HepG2 (cell line): ENCODE results near the gene GSTM2. TPM values are rescaled to one million over a fixed set of nuclear protein-coding genes. Genes with fewer than 3 reads are reported as not detected.
A peak's percentile ranks its signal among the peaks of the same experiment; 100 is the strongest.

ENCODE experiments used
- AGO1 ChIP-seq: fragments of 200-400 bp; formaldehyde crosslinking; IDR thresholded peaks from 2 replicates; pipeline ENCODE4 v1.6.1; 2017; ENCODE audit warnings: mild to moderate bottlenecking, low read depth, low read length, moderate library complexity; ENCODE audit not compliant: poor library complexity, severe bottlenecking
- AGO2 ChIP-seq: fragments of 200-400 bp; formaldehyde crosslinking; optimal IDR thresholded peaks from 2 replicates; pipeline ENCODE3; 2017; ENCODE audit warnings: mild to moderate bottlenecking, low read depth, low read length, moderate library complexity
- BRCA1 ChIP-seq: sonication (generic); formaldehyde crosslinking; IDR thresholded peaks from 2 replicates; pipeline ENCODE4 v1.4.0; 2020; ENCODE audit warnings: missing genetic modification reagents
- CREB1 ChIP-seq, 2 experiments: fragments of 450-650 bp in 1 of 2; IDR thresholded peaks; 2 replicates each; pipeline ENCODE4 v1.6.1; 2016 to 2017; ENCODE audit warnings: control low read depth in 1 of 2, mild to moderate bottlenecking in 1 of 2, missing compliant biosample characterization in 1 of 2, missing genetic modification characterization in 1 of 2
- ELF4 ChIP-seq: sonication (generic); formaldehyde crosslinking; IDR thresholded peaks from 2 replicates; pipeline ENCODE4 v1.5.0; 2020; ENCODE audit warnings: missing genetic modification reagents, mild to moderate bottlenecking, moderate library complexity, borderline replicate concordance
- FOSL2 ChIP-seq: sonication (generic); formaldehyde crosslinking; IDR thresholded peaks from 2 replicates; pipeline ENCODE4 v1.4.0; 2020; ENCODE audit warnings: missing genetic modification reagents
- GATAD1 ChIP-seq: IDR thresholded peaks from 2 replicates; pipeline ENCODE4 v1.6.1; 2016; ENCODE audit warnings: missing genetic modification reagents, missing compliant biosample characterization
- IRF2 ChIP-seq: IDR thresholded peaks from 2 replicates; pipeline ENCODE4 v1.6.1; 2018; ENCODE audit warnings: missing genetic modification reagents, missing compliant biosample characterization
- KAT8 ChIP-seq: IDR thresholded peaks from 2 replicates; pipeline ENCODE4 v1.6.1; 2016; ENCODE audit warnings: missing genetic modification reagents, missing compliant biosample characterization
- PHF21A ChIP-seq: sonication (generic); formaldehyde crosslinking; IDR thresholded peaks from 2 replicates; pipeline ENCODE4 v1.5.0; 2020; ENCODE audit warnings: mild to moderate bottlenecking, missing genetic modification reagents
- RBM22 ChIP-seq: fragments of 200-400 bp; formaldehyde crosslinking; optimal IDR thresholded peaks from 2 replicates; pipeline ENCODE3; 2017; ENCODE audit warnings: mild to moderate bottlenecking, low read length, moderate library complexity
- RFX1 ChIP-seq: fragments of 450-650 bp; IDR thresholded peaks from 2 replicates; pipeline ENCODE4 v1.6.1; 2017
- SPEN ChIP-seq: sonication (generic); formaldehyde crosslinking; IDR thresholded peaks from 2 replicates; pipeline ENCODE4 v1.5.1; 2020; ENCODE audit warnings: low read depth, mild to moderate bottlenecking, missing genetic modification reagents
- THAP11 ChIP-seq: IDR thresholded peaks from 2 replicates; pipeline ENCODE4 v1.6.1; 2016; ENCODE audit warnings: missing biosample characterization, missing genetic modification reagents
- ZBTB21 ChIP-seq: sonication (generic); formaldehyde crosslinking; IDR thresholded peaks from 2 replicates; pipeline ENCODE4 v1.4.0; 2020; ENCODE audit warnings: missing genetic modification reagents
- ZFP82 ChIP-seq: sonication (generic); formaldehyde crosslinking; IDR thresholded peaks from 2 replicates; pipeline ENCODE4 v1.5.1; 2020; ENCODE audit warnings: mild to moderate bottlenecking, missing genetic modification reagents, borderline replicate concordance
- ZNF256 ChIP-seq: sonication (generic); formaldehyde crosslinking; conservative IDR thresholded peaks from 2 replicates; pipeline ENCODE4 v1.4.0; 2020; ENCODE audit warnings: missing genetic modification reagents
- ZNF343 ChIP-seq: sonication (generic); formaldehyde crosslinking; IDR thresholded peaks from 2 replicates; pipeline ENCODE4 v1.4.0; 2020; ENCODE audit warnings: mild to moderate bottlenecking, missing genetic modification reagents
- ZNF7 ChIP-seq: IDR thresholded peaks from 2 replicates; pipeline ENCODE4 v1.6.1; 2016; ENCODE audit warnings: missing biosample characterization, missing genetic modification reagents
- polyA plus RNA-seq, 8 experiments: library from polyadenylated mRNA; depleted of rRNA in 3 of 8; stranded (reverse) in 7 of 8; unstranded in 1 of 8; fragments of >200 nt; fragmentation: Illumina TruSeq in 4 of 8; extraction: Trizol in 4 of 8; gene quantifications; 2 replicates each; pipeline versions ENCODE4 v1.2.1 to v1.2.3, GENCODE V29; 2011 to 2016; ENCODE audit warnings: low read depth in 4 of 8, missing spikeins in 1 of 8, mixed read lengths in 1 of 8; ENCODE audit not compliant: insufficient read depth in 1 of 8
- total RNA-seq, 5 experiments: library from RNA; depleted of rRNA; stranded (reverse); fragments of >200 nt; fragmentation: Illumina TruSeq; extraction: Trizol; gene quantifications; 2 replicates each; pipeline ENCODE4 v1.2.3, GENCODE V29; 2016; ENCODE audit warnings: low read depth in 1 of 5
- TF ChIP-seq, protein P1 (sequence below): sonication (generic); formaldehyde crosslinking; IDR thresholded peaks from 2 replicates; pipeline ENCODE4 v1.4.0; 2020; ENCODE audit warnings: missing genetic modification reagents
- TF ChIP-seq, protein P2 (sequence below): sonication (generic); formaldehyde crosslinking; IDR thresholded peaks from 2 replicates; pipeline ENCODE4 v1.4.0; 2020; ENCODE audit warnings: missing genetic modification reagents, low read depth, mild to moderate bottlenecking, borderline replicate concordance
- TF ChIP-seq, protein P3 (sequence below): sonication (generic); formaldehyde crosslinking; IDR thresholded peaks from 2 replicates; pipeline ENCODE4 v1.4.0; 2020; ENCODE audit warnings: missing genetic modification reagents, borderline replicate concordance
- TF ChIP-seq, protein P4 (sequence below): sonication (generic); formaldehyde crosslinking; IDR thresholded peaks from 2 replicates; pipeline ENCODE4 v1.8.0; 2022; ENCODE audit warnings: missing genetic modification reagents, mild to moderate bottlenecking, inconsistent platforms, borderline replicate concordance
- TF ChIP-seq, protein P5 (sequence below): IDR thresholded peaks from 2 replicates; pipeline ENCODE4 v1.6.1; 2016; ENCODE audit warnings: low read depth

The GSTM2 gene
- total and polyA plus RNA-seq, 2 of the 13 experiments (the other 11 are each of a cell fraction or from before 2014, with no cell fraction given), result 7.0 to 15.0 TPM

DNA sequence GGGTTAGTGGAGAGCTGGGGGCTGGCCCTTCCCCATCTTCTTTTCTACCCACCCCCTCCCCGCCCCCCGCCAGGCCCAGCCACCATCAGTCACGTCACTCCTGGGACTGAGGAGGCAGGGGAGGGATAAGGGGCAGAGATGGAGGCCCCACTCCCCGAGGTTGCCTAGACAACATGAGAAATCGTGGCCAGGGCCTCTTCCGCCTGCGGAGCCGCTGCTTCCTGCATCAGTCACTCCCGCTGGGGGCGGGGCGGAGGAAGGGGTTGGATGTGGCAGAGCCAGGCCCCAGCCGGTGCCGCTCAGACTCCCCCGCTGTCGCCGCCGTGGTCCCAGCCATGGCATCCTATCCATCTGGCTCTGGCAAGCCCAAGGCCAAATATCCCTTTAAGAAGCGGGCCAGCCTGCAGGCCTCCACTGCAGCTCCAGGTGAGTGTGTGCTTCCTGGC, 47.0 kb upstream of the GSTM2 start (continued):
- TF ChIP-seq KAT8 (CRISPR knock-in tag) (0 out of 2 replicates have a peak, but pooled peaks have one; percentile 28), PHF21A (CRISPR knock-in tag) (no peak), RFX1 (peak; percentile 76), AGO2 (no peak), BRCA1 (CRISPR knock-in tag) (no peak), ZNF7 (no peak), AGO1 (no peak), CREB1 (IDR thresholded peaks at IDR 0.05) (0 out of 2 replicates have a peak, but pooled peaks have one; percentile 16), CREB1 (CRISPR knock-in tag; IDR thresholded peaks at IDR 0.05) (no peak), ELF4 (CRISPR knock-in tag) (no peak), ZNF256 (CRISPR knock-in tag) (no peak), IRF2 (CRISPR knock-in tag) (no peak), ZFP82 (CRISPR knock-in tag) (peak; percentile 57; the same call in 1 of the 2 replicates), ZNF343 (CRISPR knock-in tag) (no peak), THAP11 (peak; percentile 67; the same call in 1 of the 2 replicates), GATAD1 (CRISPR knock-in tag) (peak; percentile 46; the same call in 1 of the 2 replicates), FOSL2 (CRISPR knock-in tag) (peak; percentile 20; the same call in 1 of the 2 replicates), RBM22 (peak; percentile 75), SPEN (CRISPR knock-in tag) (peak; percentile 74; the same call in 1 of the 2 replicates), ZBTB21 (CRISPR knock-in tag) (no peak)
- TF ChIP-seq, protein P1, sequence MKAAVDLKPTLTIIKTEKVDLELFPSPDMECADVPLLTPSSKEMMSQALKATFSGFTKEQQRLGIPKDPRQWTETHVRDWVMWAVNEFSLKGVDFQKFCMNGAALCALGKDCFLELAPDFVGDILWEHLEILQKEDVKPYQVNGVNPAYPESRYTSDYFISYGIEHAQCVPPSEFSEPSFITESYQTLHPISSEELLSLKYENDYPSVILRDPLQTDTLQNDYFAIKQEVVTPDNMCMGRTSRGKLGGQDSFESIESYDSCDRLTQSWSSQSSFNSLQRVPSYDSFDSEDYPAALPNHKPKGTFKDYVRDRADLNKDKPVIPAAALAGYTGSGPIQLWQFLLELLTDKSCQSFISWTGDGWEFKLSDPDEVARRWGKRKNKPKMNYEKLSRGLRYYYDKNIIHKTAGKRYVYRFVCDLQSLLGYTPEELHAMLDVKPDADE, result no peak
- TF ChIP-seq, protein P2, sequence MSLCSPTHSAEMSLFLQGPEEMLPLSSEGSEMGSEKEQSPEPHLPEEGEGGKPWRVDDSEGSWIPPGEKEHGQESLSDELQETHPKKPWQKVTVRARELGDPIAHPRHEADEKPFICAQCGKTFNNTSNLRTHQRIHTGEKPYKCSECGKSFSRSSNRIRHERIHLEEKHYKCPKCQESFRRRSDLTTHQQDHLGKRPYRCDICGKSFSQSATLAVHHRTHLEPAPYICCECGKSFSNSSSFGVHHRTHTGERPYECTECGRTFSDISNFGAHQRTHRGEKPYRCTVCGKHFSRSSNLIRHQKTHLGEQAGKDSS (CRISPR knock-in tag), result 0 out of 2 replicates have a peak, but pooled peaks have one; percentile 47
- TF ChIP-seq, protein P3, sequence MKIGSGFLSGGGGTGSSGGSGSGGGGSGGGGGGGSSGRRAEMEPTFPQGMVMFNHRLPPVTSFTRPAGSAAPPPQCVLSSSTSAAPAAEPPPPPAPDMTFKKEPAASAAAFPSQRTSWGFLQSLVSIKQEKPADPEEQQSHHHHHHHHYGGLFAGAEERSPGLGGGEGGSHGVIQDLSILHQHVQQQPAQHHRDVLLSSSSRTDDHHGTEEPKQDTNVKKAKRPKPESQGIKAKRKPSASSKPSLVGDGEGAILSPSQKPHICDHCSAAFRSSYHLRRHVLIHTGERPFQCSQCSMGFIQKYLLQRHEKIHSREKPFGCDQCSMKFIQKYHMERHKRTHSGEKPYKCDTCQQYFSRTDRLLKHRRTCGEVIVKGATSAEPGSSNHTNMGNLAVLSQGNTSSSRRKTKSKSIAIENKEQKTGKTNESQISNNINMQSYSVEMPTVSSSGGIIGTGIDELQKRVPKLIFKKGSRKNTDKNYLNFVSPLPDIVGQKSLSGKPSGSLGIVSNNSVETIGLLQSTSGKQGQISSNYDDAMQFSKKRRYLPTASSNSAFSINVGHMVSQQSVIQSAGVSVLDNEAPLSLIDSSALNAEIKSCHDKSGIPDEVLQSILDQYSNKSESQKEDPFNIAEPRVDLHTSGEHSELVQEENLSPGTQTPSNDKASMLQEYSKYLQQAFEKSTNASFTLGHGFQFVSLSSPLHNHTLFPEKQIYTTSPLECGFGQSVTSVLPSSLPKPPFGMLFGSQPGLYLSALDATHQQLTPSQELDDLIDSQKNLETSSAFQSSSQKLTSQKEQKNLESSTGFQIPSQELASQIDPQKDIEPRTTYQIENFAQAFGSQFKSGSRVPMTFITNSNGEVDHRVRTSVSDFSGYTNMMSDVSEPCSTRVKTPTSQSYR, result peak; percentile 64; the same call in 1 of the 2 replicates
- TF ChIP-seq, protein P4, sequence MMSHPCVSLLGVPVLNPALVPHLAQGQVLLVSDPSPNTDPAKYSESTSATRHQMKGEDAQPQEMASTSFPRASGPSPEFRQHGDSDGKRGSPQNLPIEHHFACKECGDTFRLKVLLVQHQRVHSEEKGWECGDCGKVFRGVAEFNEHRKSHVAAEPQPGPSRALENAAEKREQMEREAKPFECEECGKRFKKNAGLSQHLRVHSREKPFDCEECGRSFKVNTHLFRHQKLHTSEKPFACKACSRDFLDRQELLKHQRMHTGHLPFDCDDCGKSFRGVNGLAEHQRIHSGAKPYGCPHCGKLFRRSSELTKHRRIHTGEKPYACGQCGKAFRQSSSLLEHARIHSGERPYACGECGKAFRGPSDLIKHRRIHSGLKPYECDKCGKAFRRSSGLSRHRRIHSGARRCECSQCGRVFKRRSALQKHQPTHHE (CRISPR knock-in tag), result no peak
- TF ChIP-seq, protein P5, sequence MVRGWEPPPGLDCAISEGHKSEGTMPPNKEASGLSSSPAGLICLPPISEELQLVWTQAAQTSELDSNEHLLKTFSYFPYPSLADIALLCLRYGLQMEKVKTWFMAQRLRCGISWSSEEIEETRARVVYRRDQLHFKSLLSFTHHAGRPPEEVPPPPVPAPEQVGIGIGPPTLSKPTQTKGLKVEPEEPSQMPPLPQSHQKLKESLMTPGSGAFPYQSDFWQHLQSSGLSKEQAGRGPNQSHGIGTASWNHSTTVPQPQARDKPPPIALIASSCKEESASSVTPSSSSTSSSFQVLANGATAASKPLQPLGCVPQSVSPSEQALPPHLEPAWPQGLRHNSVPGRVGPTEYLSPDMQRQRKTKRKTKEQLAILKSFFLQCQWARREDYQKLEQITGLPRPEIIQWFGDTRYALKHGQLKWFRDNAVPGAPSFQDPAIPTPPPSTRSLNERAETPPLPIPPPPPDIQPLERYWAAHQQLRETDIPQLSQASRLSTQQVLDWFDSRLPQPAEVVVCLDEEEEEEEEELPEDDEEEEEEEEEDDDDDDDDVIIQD (CRISPR knock-in tag), result peak; percentile 33; the same call in 1 of the 2 replicates
